Posterior vena cava (tissue), 2 donors: ENCODE measurements around the gene GLUD1. TPM values are rescaled to one million over a fixed set of nuclear protein-coding genes. Genes with fewer than 3 reads are reported as not detected.
"Not testable (repeated sequence)": the region's sequence is repeated elsewhere in the genome, so short reads cannot be mapped to it uniquely, and the experiment has no call there.

Experiments used
- DNase-seq: peaks from one replicate; pipeline ENCODE4 v3.0.0-alpha.2; 2020; ENCODE audit warnings: low spot score
- intact Hi-C, 2 donors: fragments of 100-400 bp; cut with DNase I; formaldehyde crosslinking; loops; one replicate each; pipeline versions ENCODE4 v1.14.1 to v1.14.2; 2022 to 2023
- total RNA-seq, 2 donors: library from RNA; stranded (reverse); fragmentation: NEBNext Ultra II Directional; extraction: Animal tissue kit (Norgen Biotek cat#: 25700); gene quantifications; one replicate each; pipeline ENCODE4 v1.2.1, GENCODE V29; 2021
- donor health status: DM: yes; HTN: yes; CAD: no.
- donor health status: DM: yes; HTN: yes; CAD: no.

The GLUD1 gene
- total RNA-seq, 2 donors from 2014 or later, result 126 to 138 TPM

- intact Hi-C loops, result loop anchor here in 1 of 2 donors (10.0 kb wide), 1 partner anchor 118 kb away; no protein-coding TSS in a partner anchor
- DNase-seq, result no peak
These were observed 1.6 kb downstream of the GLUD1 start for GRCh38 chr10:87092861-87093631.

GRCh38 chr10:87092376-87092860, 2.2 kb downstream of the GLUD1 start:
- intact Hi-C loops, result loop anchor here in 1 of 2 donors (10.0 kb wide), 1 partner anchor 118 kb away; no protein-coding TSS in a partner anchor
- DNase-seq, result no peak

GRCh38 chr10:87090779-87091178, 3.9 kb downstream of the GLUD1 start:
- no peak for DNase-seq
- intact Hi-C loops, result loop anchor here in 1 of 2 donors (10.0 kb wide), 1 partner anchor 116 kb away; no protein-coding TSS in a partner anchor

- DNase-seq, result no peak
- intact Hi-C loops, result loop anchor here (10.0 kb wide), 1 partner anchor 115 kb away; no protein-coding TSS in a partner anchor
These were observed 4.9 kb downstream of the GLUD1 start for GRCh38 chr10:87089746-87090145.

- no peak for DNase-seq
- intact Hi-C loops, result loop anchor here in 1 of 2 donors (10.0 kb wide), 1 partner anchor 111 kb away; no protein-coding TSS in a partner anchor
These were observed 9.1 kb downstream of the GLUD1 start for GRCh38 chr10:87085537-87085936.

DNA sequence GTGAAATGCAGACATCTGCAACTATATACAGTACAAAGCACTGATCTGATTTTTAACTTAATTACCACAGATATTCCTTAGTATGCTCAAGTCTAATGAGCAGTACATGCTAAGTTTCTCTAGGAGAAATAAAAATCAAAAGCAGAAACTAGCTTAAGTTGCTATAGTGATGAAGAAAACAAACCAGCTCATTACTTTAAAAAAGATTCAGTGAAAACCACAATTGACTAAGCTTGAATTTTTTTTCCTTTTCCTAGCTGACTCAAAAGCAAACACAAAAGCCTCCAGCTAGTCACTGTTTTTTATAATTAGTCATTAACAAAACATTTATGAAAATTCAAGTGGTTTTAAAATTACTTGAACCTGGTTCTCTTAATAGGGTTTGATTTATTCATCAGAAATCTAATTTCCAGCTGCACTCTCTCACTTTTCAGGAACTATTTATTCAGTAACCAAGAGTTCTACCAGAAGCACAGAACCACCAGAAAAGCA, 10.3 kb downstream of the GLUD1 start:
- intact Hi-C loops, result loop anchor here in 1 of 2 donors (10.0 kb wide), 1 partner anchor 110 kb away; no protein-coding TSS in a partner anchor
- not testable (repeated sequence) for DNase-seq

DNA sequence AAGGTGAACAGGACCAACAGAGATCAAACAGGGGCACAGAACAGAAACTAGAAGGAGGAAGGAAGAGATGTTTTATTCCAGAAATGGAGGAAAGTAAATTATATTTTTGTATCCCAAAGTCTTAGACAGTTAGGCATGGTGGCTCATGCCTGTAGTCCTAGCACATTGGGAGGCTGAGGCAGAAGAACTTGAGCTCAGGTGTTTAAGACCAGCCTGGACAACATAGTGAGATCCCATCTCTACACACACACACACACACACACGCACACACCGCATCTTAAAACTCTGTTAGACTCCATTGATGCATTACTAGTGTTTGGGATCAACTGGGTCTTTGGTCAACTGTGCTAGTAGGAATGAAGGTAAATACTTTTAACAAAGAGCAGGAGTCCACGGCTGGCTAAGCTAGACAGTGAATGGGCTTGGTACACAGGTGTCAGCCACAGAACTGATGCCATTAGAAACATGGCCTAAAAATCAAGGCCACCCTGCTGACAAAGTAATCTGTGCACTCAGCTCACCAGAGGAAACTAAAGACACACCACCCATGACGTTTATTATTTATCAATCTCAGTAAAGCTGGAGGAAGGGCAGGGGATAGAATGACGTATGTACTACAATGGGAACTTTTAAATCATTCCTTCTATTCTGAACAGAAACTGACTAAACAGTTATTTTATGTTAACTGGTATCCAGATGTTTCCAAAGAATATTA, 10.9 kb downstream of the GLUD1 start:
- intact Hi-C loops, result loop anchor here in 1 of 2 donors (10.0 kb wide), 1 partner anchor 109 kb away; no protein-coding TSS in a partner anchor
- DNase-seq, result not testable (repeated sequence)

DNA sequence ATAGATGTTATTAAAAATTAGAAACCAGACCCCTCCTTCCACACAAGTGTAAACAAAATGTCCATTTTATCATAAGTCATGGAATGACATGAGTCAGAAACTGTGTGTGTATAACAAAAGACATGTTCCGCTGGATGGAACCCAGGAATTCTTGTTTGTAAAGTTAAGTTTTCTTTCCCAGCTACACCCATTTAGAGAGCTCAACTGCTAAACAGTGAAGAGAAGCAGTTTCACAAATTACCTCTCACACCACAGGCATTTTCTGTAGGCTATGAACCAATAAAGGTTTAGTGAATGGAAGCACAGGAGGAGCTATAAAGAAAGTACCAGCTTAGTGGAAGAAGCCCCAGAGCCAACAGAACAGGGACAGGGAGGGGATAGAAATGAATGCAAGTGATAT, 12.4 kb downstream of the GLUD1 start:
- not testable (repeated sequence) for DNase-seq
- intact Hi-C loops, result loop anchor here in 1 of 2 donors (10.0 kb wide), 1 partner anchor 107 kb away; no protein-coding TSS in a partner anchor

DNA sequence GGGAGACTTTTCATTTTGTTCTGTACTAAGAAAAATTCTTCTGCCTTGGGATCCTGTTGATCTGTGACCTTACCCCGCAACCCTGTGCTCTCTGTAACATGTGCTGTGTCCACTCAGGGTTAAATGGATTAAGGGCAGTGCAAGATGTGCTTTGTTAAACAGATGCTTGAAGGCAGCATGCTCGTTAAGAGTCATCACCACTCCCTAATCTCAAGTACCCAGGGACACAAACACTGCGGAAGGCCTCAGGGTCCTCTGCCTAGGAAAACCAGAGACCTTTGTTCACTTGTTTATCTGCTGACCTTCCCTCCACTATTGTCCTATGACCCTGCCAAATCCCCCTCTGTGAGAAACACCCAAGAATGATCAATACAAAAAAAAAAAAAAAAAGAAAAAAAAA, 13.1 kb downstream of the GLUD1 start:
- DNase-seq, result not testable (repeated sequence)
- intact Hi-C loops, result loop anchor here in 1 of 2 donors (10.0 kb wide), 1 partner anchor 107 kb away; no protein-coding TSS in a partner anchor

GRCh38 chr10:87080621-87081020, 14.0 kb downstream of the GLUD1 start:
- intact Hi-C loops, result loop anchor here in 1 of 2 donors (10.0 kb wide), 1 partner anchor 106 kb away; no protein-coding TSS in a partner anchor
- DNase-seq, result not testable (repeated sequence)

- DNase-seq, result no peak
- intact Hi-C loops, result no loop called here
These were observed 15.4 kb downstream of the GLUD1 start for GRCh38 chr10:87079106-87079836.

- intact Hi-C loops, DNase-seq: not testable (repeated sequence)
These were observed 18.2 kb downstream of the GLUD1 start for GRCh38 chr10:87076421-87076820.

DNA sequence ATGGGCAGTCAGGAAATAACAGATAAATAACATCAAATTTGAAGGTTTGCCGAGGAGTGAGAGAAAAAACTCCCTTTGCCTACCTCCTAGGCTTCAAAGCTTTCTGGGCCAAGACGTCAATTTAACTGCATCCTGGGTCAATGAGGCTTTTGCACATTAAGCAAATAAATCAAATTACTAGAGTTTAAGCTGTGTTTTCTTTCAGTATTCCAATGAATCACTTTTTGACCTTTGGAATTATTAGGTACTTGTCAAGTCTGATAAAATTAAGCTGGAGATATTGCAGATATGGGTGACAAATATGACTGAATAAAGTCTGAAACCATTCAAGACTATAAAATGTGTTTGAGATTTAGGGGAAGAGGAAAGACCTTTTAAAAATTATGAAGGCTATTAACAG, 22.2 kb downstream of the GLUD1 start:
- intact Hi-C loops, result no loop called here
- DNase-seq, result no peak

GRCh38 chr10:87068281-87068680, 26.4 kb downstream of the GLUD1 start:
- intact Hi-C loops, result no loop called here
- DNase-seq, result no peak

GRCh38 chr10:87066865-87067264, 27.8 kb downstream of the GLUD1 start:
- DNase-seq, result no peak
- intact Hi-C loops, result no loop called here

DNA sequence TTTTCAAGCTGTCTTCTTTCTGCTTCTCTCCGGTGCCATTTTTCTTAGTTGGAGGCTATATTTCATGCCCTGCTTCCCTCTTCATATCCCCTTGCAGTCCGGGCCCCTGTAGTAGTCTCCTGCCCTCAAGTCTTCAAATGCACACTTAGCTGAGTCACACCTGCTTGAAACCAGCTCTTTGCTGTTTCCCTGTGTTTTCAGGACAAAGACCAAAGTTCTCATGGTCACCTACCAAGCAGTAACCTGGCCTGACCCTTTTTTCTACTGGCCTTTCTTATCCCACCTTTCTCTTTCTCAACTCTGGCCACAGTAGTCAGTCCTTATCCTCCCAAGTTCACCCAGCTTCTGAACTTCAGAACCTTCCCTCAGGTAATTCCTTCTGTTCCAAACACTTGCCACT, 28.5 kb downstream of the GLUD1 start:
- intact Hi-C loops, result no loop called here

DNA sequence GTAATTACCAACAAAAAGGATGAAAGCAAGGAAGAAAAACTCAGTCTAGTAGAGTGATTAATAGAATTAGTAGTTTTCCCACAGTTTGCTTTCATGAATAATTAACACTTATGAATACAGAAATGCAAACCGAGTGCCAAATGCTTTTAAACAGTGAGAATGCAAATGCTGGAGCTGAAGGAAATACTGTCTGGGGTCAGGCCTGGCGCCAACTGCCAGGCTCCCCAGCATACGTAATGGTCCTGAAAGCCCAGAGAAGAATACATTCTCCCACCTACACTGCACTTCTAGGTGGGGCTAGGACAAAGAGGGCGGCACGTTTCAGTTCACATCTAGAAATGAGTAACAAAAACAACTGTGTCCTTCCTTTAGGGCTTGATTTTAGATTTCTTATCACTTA, 30.0 kb downstream of the GLUD1 start:
- DNase-seq, result no peak
- intact Hi-C loops, result no loop called here

More for the DNA sequence above, 28.5 kb downstream of the GLUD1 start:
- no peak for DNase-seq

DNA sequence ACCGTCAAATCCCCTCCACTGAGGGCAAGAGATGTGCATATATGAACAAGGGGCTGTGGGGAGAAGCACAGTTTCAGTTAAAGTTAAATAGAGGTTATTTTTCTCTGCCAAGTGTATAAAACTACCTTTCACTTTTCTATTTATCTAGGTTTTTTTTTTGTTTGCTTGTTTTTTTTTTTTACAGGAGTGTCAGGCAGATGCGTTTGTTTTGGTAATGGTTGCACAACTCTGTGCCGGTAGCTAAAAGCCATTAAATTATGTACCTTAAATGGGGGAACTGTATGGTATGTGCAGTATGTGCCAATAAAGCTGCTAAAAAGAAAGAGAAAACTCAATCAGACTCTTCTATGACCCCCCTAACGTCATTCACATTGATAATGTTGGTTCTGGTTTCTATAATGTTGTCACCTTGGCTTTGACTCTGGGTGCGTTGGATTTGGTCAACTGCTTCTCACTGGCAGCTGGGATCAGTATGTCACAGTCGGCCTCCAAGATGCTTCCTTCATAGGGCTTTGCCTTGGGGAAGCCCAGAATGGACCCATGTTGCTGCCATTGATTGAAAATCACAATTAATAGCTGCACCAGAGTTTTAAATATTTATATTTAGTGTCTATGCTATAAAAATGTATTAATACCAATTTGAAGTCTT, 34.2 kb downstream of the GLUD1 start:
- intact Hi-C loops, result no loop called here
- no peak for DNase-seq
